Measurements from ENCODE around the gene RTL1.

The RTL1 gene

GRCh38 chr14:100881211-100882025 lies 22.1 kb downstream of the RTL1 start:
- no peak for DNase-seq

GRCh38 chr14:100880271-100881101 lies 23.0 kb downstream of the RTL1 start:
- no peak for DNase-seq

DNA sequence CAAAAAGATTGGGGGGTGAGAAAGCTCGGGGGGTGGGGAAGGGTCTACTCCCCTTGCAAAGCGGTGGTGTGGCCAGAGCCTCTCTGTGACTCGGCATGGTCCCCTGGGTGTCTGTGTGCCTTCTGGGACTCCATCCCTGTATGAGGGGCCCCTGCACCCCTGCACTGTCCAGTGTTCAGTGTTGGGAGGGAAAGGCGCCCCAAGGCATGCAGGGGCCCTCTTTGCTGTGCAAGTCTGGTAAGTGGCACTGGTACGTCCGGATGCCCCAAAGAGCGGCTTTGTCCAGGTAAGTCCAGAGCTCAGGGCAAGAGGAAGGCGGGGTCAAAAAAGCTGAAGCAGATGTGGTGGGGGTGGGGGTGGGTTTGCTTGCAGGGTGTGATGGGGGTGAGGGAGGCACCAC lies 23.7 kb downstream of the RTL1 start:
- DNase-seq: no peak

DNA sequence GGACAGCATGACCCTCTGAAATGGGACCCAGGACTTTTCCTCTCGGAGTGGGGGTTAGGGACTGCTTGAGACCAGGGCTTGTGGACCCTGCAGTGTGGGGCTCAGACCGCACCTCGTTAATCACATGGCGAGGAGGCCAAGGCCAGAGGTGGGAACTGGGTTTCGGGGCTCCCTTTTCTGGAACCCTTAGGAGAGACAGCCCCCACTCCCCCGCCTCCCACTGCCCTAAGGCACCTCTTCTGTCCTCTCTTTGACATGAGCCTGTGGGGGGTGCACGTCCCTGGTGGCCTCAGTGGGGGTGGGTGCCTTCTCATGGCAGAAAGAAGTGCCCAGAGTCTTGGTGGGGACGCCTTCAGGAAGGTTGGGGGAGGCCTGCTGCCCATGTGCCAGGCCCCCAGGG lies 24.3 kb downstream of the RTL1 start:
- no peak for DNase-seq

GRCh38 chr14:100878271-100879146 lies 25.0 kb downstream of the RTL1 start:
- no peak for DNase-seq

DNA sequence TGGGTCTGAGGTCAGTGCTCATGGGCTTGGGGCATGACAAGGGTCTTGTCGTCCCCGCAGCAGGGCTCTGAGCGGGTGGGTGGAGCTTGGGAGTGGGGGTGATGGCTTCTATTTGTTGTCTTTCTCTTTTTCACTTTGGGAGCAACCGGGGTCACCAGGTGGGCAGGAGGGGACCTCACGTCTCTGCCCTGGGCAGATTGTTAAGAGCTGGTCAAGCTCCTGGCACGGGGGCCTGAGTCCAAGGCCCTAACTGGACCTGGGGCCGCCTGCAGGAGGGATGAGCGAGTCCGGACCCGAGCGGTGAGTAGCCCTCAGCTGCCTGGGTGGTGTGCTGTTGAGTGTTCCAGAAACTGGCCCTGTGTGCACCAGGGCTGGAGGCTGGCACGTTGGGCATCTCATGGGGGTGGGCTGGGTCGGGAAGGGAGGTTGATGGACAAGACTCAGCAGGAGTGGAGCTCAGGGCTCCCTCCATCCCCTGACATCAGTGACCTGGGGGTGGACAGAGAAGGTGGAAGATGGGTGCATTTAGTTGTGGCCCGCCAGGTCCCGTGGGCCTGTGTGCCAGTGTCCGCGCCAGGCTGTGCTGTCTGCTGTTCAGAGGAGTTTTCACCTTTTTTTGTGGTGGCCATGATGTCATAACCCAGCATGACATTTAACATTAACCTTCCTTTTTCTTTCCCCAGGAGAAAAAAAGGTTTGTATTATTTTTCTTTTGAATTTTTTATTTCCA lies 27.5 kb downstream of the RTL1 start:
- DNase-seq: no peak

DNA sequence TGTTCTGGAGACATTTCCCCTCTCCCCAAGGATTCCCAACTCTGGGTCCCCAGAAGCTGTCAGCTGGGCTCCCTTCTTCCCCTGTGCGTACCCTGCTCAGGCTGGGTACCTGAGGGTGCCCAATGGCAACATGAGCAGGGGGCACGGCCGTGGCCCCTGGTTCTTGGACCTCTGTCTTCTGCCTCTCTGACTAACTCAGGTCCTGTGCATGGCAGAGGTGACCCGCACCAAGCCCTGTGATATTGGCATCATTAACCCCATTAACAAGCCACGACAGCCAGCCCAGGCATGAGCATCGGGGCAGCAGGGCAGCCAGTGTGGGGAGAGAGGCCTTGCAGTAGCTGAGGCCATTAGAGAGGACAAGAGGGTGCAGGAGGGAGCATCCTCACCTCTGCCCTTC lies 28.4 kb downstream of the RTL1 start:
- no peak for DNase-seq

GRCh38 chr14:100874411-100875091 lies 29.0 kb downstream of the RTL1 start:
- DNase-seq: no peak

- DNase-seq: no peak
These were observed 29.5 kb downstream of the RTL1 start for GRCh38 chr14:100874051-100874410.

DNA sequence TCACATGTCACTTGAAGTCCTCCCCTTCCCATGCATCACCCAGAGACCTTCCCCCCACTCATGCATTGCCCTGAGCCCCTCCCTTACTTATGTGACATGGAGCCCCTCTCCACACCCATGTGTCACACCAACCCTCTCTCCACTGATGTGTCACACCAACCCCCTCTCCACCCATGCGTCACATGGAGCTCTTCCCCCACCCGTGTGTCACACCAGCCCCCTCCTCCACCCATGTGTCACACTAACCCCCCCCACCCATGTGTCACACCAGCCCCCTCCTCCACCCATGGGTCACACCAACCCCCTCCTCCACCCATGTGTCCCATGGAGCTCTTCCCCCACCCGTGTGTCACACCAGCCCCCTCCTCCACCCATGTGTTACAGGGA lies 30.4 kb downstream of the RTL1 start:
- DNase-seq: no peak

GRCh38 chr14:100872259-100873095 lies 31.0 kb downstream of the RTL1 start:
- DNase-seq: peak in 1 of 2 donors; percentile 5

DNA sequence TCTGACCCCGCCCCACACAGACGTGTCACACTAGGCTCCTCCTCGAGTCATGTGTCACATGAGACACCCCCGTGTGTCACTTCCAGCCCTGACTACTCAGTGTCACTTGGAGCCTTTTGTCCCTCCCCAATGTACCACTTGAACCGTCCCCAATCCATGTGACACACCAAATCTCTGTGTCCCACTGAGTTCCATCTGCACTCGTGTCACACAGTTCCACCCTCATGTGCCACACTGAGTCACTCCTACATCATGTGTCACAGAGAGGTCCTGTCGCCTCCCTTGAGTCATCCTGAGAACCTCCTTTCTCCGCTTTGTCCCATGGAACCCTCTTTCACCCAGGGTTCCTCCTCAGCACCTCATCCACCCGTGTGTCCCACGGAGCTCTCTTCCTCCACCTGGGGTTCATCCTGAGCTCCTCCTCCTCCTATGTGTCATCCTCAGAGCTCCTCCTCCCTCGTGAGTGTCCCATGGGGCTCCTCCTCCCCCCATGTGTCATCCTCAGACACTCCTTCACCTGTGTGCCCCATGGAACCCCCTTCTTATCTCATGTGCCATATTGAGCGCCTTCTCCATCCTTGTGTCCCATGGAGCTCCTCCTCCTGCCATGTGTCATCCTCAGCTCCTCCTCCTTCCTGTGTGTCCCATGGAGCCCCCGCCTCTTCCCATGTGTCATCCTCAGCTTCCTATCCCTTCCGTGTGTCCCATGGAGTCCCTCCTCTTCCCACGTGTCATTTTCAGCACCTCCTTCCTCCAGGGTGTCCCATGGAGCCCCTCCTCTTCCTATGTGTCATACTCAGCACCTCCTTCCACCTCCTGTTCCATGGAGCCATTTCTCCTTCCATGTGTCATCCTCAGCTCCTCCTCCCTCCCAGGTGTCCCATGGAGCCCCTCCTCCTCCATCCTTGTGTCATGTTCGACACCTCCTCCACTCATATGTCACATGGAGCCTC lies 32.0 kb downstream of the RTL1 start:
- DNase-seq: peak in 1 of 2 donors; percentile 10

DNA sequence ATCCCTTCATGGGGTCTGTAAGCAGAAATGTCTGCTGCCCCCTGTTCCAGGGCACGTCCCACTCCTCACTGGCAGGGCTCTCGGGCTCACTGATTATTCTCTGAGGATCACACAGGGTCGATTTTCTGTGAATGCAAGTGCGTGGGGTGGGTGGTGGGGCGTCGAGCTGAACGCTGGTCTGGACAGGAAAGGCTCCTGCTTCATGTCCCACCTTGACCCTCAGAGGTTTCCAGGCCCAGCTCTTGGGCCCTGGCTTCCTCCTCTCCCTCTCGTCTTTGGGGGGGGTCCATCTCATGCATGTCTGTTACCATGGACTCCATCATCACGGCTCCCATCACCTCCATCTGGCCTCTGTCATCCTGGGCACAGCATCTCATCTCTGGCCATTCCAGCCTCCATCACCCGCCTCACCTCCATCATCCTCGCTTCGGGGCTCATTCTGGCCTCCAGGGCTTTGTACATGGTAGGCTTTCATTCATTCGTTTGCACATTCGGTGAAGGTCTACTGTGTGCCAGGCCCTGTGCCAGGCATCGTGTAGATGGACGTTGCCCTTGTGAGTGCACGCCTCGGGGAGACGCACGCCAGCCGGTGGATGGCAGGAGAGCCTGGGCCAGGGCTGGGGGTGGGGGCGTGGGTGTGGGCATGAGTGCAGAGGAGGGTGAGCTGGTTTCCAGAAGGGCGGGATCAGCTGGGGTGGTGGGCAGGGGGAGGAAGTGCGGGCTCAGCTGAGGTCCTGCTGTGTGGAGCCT lies 34.7 kb downstream of the RTL1 start:
- DNase-seq: no peak

DNA sequence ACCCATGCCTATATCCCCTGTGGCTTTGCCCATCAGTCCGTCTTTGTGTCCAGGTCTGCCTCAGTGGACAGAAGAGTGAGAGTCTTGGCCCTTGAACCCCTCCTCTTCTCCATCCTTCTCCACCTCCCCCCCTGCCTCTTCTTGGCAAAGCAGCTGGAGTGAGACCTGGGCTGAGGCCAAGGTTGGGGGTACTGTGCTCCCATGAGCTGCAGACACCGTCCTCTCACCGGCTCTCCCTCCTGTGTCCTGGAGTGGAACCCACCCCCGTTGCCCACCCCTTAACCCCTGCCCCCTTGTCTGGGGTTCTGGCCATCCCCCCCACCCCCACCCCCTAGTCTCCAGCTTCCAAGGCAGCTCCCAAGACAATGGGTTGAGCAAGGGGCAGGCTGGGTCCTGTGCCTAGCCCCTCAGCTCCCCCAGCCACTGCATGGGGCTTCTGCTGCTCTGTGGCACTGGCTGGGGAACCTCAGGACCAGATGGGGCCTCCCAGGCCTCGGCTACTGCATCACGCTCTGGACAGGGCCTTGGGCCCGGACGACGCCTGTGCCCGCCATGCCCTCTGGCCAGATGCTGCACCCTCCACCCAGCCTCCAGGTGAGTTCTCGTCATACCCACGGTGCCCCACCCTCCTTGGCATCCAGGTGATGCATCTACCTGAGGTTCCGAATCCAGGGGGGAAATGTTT lies 35.7 kb downstream of the RTL1 start:
- DNase-seq: no peak

- DNase-seq: no peak
These were observed 36.6 kb downstream of the RTL1 start for GRCh38 chr14:100866666-100867630.

- no peak for DNase-seq
These were observed 37.6 kb downstream of the RTL1 start for GRCh38 chr14:100865682-100866591.

Measured in inflammatory macrophage treated with lipopolysaccharide for 1 hour (primary cell).